Left colon (tissue), 2 donors: ENCODE measurements around the gene RNF167. TPM values are rescaled to one million over a fixed set of nuclear protein-coding genes. Genes with fewer than 3 reads are reported as not detected.
"Not testable (repeated sequence)": the region's sequence is repeated elsewhere in the genome, so short reads cannot be mapped to it uniquely, and the experiment has no call there.

Source experiments
- ATAC-seq: fragments of 200-7000 bp; cut with Tn5 transposase; one replicate; pipeline ENCODE4 v1.9.1; 2020; ENCODE audit warnings: mild to moderate bottlenecking, moderate library complexity
- DNase-seq, 2 donors: peaks; one replicate each; pipeline ENCODE4 v3.0.0-alpha.2; 2020
- intact Hi-C, 2 donors: fragments of 100-400 bp; cut with DNase I in 1 of 2; cut with micrococcal nuclease in 1 of 2; formaldehyde crosslinking; loops; one replicate each; pipeline versions ENCODE4 v1.11.2 to v1.14.0; 2022; cut with DNase I, micrococcal nuclease
- total RNA-seq, 2 donors: library from RNA; stranded (reverse); fragmentation: NEBNext Ultra II Directional; extraction: Animal tissue kit (Norgen Biotek cat#: 25700); gene quantifications; one replicate each; pipeline ENCODE4 v1.2.1, GENCODE V29; 2021
- donor health status: DM: no; HTN: no; CAD: no.
- donor health status: DM: yes; HTN: yes; CAD: no.

The RNF167 gene
- total RNA-seq, 2 donors from 2014 or later: 96.5 to 105 TPM

DNA sequence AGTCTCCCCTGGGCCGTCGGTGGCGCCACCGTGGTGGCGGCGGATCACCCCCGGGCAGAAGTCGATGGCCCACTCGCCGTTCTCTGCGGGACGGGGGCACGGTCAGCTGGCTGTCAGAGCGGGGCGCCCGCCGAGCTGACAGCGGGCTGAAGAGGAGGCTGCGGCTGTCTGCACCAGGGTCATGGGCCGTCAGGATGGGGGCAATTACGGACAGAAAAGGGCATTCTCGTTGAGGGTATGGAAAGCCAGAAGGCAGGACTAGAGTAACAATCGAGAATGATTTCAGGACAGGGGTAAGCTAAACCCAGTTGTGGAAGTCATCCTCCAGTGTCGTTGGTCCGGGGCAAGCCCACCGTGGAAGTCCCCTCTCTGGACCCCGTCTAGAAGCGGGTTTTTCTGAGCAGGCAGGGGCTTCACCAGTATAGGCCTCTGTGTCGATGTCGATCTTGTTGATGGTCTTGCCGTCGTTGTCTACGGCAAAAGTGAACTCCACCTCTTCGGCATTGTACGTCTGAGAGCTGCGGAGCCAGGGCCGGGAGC, 38.9 kb upstream of the RNF167 start:
- no peak for ATAC-seq
- no peak for DNase-seq
- intact Hi-C loops: no loop called here

DNA sequence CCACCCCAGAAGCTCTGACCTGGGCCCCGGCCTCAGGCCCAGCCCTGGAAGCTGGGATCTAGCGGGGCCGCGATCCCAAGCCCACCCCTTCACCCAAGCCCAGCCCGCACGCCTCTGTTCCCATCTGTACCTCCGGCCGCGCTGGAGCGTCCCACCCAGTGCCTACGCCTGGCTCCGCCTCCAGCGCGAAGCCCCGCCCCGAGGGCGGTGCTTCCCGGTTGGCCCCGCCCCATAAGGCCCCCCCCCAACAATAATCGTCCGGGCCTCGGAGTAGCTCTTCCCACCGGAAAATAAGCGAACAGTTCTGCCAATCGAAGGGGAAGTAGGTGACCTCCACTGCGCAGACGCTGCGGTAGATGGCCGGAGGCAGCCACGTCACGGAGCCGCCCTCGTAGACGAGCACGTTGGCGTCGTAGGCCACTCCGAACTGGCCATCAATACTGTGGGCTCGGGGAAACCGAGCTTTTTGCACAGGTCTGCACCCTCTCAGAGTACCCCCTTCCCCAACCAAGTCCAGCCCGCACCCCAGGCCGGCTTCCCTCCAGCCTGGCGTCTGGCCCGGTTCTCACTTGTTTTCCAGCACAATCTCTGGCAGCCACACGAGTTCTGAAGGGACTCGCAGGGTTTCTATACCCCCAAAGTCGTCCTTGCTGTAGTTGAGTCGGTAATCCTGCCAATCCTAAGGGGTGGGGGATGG, 38.3 kb upstream of the RNF167 start:
- DNase-seq (peak in 1 of 2 donors; percentile 39), ATAC-seq (no peak)
- intact Hi-C loops: no loop called here

DNA sequence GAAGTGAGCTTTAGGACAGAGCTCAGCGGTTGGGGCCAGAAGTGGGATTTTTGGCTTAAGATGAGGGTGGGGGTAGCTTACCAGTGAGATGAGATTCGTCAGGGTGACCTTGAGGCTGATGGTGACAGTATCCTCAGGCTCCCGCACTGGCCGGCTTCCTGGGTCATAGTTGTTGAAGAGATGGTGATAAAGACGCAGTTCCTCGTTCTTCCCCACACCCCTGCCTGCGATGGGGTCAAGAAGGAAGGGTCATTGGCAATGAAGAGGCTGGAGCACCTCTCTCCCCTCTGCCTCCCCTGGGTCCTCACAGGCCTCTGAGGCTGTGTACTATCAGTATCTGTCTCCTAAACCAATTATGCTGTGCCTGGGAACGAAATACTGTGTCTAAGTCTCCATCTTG, 37.5 kb upstream of the RNF167 start:
- intact Hi-C loops: no loop called here
- ATAC-seq (no peak), DNase-seq (no peak)

DNA sequence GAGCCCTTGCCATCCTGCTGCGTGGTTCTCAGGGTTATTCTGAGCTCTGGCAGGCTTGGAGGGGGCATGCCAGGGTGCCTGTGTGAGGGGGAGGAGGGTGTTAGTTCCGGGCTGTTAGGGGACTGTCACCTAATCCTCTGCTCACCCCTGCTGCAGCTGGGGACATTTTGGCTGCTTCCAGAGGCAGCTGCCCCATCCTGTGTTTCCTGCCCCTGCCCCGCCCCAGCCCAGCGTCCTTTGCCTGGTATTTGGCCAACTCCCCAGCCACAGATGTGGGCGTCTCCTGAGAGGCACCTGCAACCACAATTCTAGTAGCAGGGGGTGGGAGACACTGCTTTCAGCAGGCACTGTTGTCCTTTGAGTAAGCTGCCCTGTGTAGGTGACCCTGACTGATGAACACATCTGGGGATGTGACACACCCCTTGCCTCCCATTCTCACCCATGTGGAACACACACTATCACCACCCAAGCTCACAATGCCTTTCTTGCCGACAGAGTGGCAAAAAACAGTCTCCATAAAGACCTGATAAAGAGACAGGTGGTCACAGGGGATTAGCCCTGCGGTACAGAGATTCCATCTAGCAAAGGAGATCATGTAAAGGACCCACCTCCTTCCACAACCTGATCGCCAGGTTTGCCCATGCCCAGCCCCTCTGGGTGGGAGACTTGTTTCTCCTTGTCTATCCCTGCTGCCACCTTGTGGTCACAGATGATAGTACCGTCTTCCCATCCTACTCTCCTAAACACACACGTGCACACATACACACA, 36.8 kb upstream of the RNF167 start, which contains the start of gene CHRNE:
Gene CHRNE (minus strand): TSS at position 48 of the 768 bp plus-strand sequence. CDS start 35 bp downstream, at position 13.
- DNase-seq (peak; percentile 78 to 89), ATAC-seq (peak; percentile 54)
- intact Hi-C loops: no loop called here

DNA sequence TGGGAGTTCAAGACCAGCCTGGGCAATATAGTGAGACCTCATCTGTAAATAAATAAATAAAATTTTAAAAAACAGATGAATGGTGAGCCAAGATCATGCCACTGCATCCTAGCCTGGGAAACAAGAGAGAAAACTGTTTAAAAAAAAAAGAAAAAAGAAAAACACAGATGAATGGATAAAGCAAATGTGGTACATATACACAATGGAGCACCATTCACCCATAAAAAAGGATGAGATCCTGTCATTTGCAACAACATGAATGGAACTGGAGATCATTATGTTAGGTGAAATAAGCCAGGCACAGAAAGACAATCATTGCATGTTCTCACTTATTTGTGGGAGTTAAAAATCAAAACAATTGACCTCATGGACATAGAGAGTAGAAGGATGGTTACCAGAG, 33.4 kb upstream of the RNF167 start:
- DNase-seq, intact Hi-C loops, ATAC-seq: not testable (repeated sequence)

DNA sequence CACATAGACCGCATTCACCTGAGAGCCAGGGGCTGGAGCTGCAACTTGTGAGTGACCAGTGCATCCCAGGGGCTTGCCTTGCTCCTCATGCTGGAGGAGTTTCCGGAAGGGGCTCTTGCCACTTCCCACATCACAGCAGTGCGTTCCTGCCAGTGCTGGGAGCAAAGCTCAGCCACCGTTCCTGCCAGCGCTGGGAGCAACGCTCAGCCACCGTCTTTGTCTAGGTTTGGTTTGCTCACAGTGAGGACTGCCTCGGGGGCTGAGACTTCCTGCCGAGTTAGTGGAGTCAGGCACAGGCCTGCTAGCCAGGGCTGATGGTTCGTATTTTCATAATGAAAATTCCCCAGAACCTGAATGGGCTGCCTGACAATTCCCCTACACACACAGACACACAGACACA, 31.8 kb upstream of the RNF167 start:
- no peak for ATAC-seq
- DNase-seq: no peak
- intact Hi-C loops: no loop called here

DNA sequence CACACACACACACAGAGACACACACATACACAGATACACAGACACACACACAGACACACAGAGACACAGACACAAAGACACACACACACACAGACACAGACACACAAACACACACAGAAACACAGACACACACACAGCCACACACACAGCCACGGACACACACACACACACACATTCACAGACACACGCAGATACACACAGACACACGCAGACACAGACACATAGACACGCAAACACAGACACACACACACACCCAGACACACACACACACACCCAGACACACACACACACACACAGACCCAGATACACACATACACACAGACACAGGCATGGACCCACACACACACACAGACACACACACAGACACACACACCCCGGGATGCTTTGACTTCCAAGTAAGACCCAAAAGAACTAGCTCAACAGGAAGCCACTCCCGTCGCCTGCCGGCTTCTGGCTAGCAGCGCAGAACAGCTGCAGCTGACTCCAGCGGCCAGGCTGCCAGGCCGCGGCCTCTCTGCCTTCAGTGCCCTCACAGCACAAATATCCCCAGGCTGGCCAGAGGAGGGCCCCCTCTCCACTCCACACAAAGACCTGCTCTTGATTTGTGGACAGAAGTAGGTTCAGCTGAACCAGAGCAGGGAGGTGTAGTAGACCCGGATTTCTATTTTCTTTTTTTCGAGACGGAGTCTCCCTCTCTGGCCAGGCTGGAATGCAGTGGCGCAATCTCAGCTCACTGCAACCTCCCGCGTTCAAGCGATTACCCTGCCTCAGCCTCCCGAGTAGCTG, 31.2 kb upstream of the RNF167 start:
- ATAC-seq (peak; percentile 96), DNase-seq (peak; percentile 86 to 87)
- intact Hi-C loops: no loop called here

DNA sequence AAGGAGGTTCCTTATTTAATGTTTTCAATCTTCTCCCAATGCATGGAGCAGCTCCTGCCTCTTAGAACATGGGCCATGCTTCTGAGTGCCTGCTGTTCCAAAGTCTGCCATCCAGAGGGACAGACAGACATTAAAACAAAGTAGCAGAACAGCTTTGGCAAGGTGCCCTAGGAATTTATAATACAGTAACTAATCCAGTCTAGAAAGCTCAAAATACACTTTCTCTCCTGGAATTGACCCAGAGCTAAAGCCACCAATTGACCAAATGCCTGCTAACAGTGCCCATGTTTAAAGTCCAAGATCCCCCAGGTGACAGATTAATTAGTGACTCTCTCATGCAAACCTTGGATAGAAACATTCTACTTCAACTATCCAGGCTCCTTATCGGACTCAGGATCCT, 26.1 kb upstream of the RNF167 start:
- ATAC-seq: peak; percentile 60
- no peak for DNase-seq
- intact Hi-C loops: loop anchor here in 1 of 2 donors (5.0 to 10.0 kb wide), 2 partner anchors 71 to 148 kb away; partner anchors contain the start of gene CAMTA2

DNA sequence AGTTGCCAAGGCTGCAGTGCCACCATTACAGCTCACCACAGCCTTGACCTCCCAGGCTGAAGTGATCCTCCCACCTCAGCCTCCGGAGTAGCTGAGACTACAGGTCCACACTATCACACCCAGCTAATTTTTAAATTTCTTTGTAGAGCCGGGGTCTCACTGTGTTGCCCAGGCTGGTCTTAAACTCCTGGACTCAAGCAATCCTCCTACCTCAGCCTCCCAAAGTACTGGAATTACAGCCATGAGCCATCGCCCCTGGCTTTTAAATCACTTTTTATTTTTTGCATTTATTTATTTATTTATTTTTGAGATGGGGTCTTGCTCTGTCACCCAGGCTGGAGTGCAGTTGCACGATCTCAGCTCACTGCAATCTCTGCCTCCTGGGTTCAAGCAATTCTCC, 25.5 kb upstream of the RNF167 start:
- DNase-seq, ATAC-seq: not testable (repeated sequence)
- intact Hi-C loops: loop anchor here in 1 of 2 donors (5.0 to 10.0 kb wide), 2 partner anchors 70 to 148 kb away; partner anchors contain the start of gene CAMTA2

DNA sequence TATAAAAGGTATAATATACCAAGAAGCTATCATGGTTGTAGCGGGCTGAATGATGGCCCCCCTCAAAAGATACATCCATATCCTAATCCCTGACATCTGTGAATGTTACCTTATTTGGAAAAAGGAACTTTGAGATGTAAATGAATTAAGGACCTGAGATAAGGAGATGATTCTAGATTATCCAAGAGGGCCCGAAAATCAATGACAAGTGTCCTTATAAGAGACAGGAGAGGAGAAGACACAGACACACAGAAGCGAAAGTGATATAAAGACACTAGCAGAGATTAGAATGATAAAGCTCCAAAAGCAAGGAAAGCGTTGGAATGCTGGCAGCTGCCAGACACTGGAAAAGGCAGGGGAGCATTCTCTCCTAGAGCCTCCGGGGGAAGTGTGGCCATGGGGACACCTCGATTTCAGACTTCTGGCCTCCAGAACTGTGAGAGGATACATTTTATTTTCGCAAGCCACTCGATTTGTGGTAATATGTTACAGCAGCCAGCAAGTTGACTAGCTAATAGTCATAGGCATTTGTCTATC, 20.5 kb upstream of the RNF167 start:
- intact Hi-C loops: loop anchor here in 1 of 2 donors (10.0 kb wide), 1 partner anchor 65 kb away; the partner anchor contains the start of gene CAMTA2
- DNase-seq: no peak
- ATAC-seq: no peak

DNA sequence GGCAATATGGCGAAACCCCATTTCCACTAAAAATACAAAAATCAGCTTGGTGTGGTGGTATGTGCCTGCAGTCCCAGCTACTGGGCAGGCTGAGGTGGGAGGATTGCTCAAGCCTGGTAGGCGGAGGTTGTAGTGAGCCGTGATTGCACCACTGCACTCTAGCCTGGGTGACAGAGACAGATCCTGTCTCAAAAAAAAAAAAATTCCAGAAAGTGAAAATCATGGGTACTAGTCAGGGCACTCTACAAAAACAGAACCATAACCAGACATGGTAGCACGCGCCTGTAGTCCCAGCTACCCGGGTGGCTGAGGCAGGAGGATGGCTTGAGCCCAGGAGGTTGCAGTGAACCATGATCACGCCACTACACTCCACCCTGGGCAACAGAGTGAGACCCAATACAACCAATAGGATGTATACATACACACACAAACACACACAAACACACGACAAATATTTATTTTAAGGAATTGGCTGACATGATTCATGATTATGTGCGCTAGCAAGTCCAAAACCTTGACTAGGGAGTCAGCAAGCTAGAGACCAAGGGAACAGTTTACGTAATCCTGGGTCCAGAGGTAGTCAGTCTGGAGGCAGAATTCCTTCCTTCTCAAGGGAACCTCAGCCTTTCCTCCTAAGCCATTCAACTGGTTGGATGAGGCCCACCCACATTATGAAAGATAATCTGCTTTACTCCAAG, 19.6 kb upstream of the RNF167 start:
- no peak for DNase-seq
- intact Hi-C loops: no loop called here
- ATAC-seq: no peak

DNA sequence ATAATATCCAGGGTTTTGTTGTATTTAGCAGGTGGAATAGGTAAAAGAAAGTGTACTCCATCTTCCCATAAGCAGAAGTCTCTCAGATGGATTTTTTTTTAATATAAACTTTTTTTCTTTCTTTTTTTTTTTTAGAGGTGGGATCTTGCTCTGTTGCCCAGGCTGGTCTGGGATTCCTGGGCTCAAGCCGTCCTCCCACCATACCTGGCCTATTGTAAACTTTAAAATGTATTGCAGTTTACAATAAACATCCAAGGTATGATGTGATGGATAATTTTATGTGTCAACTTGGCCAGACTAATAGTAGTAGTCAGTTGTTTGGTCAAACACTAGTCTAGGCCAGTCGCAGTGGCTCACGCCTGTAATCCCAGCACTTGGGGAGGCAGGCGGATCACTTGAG, 18.7 kb upstream of the RNF167 start:
- DNase-seq: no peak
- no peak for ATAC-seq
- intact Hi-C loops: no loop called here

DNA sequence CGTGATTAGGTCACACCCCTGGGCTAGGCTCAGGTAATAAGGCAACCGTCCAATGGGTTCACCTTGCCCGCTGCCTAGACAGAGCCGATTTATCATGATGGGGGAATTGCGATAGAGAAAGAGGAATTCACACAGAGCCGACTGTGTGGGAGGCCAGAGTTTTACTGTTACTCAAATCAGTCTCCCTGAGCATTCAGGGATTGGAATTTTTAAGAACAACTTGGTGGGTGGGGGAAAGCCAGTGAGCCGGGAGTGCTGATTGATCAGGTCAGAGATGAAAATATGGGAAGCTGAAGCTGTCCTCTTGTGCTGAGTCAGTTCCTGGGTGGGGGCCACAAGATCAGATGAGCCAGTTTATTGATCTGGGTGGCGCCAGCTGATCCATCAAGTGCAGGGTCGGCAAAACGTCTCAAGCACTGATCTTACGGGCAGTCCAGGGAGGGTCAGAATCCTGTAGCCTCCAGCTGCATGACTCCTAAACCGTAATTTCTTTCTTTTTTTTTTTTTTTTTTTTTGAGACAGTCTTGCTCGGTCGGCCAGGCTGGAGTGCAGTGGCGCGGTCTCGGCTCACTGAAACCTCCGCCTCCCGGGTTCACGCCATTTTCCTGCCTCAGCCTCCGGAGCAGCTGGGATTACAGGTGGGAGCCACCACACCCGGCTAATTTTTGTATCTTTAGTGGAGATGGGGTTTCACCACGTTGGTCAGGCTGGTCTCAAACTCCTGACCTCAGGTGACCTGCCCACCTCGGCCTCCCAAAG, 13.3 kb upstream of the RNF167 start:
- DNase-seq, ATAC-seq, intact Hi-C loops: not testable (repeated sequence)

DNA sequence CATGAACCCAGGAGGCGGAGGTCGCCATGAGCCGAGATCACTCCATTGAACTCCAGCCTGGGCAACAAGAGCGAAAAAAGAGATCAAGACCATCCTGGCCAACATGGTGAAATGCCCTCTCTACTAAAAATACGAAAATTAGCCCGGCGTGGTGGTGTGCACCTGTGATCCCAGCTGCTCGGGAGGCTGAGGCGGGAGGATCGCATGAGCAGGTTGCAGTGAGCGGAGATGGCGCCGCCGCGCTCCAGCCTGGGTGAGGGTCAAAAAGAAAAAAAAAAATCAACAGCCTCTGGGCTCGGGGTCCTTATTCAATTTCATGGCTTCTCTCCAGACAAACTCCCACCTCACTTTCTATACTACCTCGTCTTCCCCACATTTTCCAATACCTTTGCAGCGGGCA, 11.2 kb upstream of the RNF167 start:
- ATAC-seq (no peak), DNase-seq (no peak)
- intact Hi-C loops: no loop called here

DNA sequence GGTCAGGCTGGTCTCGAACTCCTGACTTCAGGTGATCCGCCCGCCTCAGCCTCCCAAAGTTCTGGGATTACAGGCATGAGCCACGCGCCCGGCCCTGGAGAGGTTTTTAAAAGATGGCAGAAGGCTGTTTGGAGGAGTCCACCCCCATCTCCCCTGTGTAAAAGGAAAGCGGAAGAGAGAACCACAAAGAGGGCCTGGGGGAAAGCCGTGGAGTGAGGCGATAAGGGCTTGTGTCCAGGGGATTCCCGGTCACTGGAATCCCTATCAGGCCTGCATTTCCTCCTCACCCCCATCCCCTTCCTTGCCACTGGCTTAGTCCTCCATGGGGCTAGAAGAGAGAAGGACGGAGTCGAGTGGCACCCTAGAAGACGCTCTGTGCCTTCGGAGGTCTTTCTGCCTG, 8.1 kb upstream of the RNF167 start, which contains the start of gene GP1BA:
Gene GP1BA (plus strand): TSS at position 315 of the 400 bp plus-strand sequence. CDS start 328 bp downstream, outside the sequence.
- DNase-seq (no peak), ATAC-seq (no peak)
- intact Hi-C loops: no loop called here

DNA sequence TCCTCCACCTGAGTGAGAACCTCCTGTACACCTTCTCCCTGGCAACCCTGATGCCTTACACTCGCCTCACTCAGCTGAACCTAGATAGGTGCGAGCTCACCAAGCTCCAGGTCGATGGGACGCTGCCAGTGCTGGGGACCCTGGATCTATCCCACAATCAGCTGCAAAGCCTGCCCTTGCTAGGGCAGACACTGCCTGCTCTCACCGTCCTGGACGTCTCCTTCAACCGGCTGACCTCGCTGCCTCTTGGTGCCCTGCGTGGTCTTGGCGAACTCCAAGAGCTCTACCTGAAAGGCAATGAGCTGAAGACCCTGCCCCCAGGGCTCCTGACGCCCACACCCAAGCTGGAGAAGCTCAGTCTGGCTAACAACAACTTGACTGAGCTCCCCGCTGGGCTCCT, 7.3 kb upstream of the RNF167 start:
- ATAC-seq: no peak
- no peak for DNase-seq
- intact Hi-C loops: no loop called here

DNA sequence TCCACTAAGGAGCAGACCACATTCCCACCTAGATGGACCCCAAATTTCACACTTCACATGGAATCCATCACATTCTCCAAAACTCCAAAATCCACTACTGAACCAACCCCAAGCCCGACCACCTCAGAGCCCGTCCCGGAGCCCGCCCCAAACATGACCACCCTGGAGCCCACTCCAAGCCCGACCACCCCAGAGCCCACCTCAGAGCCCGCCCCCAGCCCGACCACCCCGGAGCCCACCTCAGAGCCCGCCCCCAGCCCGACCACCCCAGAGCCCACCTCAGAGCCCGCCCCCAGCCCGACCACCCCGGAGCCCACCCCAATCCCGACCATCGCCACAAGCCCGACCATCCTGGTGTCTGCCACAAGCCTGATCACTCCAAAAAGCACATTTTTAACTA, 6.4 kb upstream of the RNF167 start:
- ATAC-seq: no peak
- intact Hi-C loops: no loop called here
- DNase-seq: no peak
